ENCODE measurements around the gene CAMKK2.
"Not testable (repeated sequence)": the region's sequence is repeated elsewhere in the genome, so short reads cannot be mapped to it uniquely, and the experiment has no call there.

Gene CAMKK2

DNA sequence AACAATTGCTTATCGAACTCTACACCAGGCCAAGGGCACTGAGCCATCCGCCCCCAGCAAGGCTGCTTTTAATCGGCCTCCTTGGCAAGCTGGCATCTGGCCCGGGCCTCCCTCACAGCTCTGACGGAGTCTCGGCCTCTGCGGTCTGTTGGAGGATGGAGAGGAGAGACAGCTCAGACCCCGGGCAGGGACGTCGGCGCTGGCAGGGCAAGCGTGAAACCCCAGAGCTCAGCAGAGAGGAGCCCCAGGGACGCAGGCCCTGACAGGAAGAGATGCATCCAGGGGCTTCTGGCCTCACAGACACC is 17.5 kb downstream of the CAMKK2 start:
- no peak for DNase-seq (ENCODE audit: low read depth)

DNA sequence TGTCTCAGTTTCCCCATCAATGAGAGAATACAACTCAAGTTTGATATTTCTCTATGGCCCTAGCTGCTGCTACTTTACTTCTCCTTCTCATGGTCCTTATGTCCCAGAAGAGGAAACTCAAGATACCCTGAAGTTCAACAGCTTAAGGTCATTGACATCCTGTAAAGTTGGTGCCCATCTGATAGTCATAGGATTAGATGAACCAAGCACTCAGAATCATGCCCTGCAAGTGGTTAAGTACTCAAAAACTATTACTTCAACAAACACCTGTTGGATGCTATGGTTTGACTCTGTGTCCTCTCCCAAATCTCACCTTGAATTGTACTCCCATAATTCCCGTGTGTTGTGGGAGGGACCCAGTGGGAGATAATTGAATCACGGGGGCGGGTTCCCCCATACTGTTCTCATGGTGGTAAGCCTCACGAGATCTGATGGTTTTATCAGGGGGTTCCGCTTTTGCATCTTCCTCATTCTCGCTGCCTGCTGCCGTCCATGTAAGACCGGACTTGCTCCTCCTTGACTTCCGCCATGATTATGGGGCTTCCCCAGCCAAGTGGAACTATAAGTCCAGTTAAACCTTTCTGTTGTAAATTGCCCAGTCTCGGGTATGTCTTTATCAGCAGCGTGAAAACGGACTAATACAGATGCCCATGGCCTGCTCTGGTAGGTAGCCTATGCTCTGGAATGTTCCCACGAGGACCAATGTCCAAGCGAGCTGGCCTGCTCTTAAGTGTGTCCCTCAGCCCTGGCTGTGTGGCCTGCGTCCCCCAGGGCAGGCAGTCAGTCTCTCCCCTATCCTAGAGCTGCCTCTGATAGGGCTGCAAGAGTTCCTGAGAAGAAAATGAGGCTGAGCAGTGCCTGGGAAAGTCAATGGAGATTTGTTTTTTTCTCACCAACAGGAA is 18.1 kb downstream of the CAMKK2 start:
- no peak for DNase-seq (ENCODE audit: low read depth)

DNA sequence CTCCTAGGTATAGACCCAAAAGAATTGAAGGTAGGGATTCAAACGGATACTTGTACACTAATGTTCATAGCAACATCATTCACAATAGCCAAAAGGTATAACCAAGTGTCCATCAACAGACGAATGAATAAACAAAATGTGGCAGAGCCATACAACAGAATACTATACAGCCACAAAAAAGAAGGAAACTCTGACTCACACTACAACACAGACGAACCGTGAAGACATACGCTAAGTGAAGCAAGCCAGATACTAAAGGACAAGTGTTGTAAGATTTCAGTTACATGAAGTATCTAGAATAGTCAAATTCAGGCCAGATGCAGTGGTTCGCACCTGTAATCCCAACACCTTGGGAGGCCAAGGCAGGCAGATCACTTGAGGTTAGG is 19.1 kb downstream of the CAMKK2 start:
- no peak for DNase-seq (ENCODE audit: low read depth)

DNA sequence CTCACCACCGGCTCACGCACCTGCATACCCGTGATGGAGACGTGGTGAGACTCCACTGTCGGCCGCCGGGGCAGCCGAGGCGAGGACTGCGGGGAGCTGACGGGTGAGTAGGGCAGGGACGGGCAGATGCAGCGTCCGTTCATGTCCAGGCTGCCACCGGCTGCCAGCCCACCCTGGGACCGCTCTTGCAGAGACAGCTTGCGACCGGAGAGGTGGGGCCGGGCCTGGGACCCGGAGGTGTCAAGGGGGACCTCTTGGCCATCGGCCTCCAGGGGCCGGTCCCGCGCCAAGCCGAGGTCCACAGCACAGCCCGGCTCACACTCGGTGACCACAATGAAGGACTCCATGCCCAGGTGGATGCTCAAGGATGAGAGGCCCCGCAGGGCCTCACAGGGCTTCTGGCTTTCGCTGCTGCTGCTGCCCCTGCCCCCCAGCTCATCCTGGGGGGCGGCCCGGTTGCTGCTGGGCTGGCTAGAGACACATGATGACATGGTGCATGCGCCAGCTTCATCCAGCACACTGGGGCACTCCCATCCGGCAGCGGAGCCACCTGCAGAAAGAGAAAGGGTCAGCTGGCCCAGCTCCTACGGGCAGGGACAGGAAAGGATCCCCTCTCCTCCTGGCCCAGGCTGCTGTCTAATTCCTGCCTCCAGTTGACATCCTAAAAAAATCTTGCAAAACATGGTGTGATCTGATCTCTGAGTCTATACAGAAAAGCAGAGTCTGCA is 22.3 kb downstream of the CAMKK2 start:
- DNase-seq (ENCODE audit: low read depth), result no peak

DNA sequence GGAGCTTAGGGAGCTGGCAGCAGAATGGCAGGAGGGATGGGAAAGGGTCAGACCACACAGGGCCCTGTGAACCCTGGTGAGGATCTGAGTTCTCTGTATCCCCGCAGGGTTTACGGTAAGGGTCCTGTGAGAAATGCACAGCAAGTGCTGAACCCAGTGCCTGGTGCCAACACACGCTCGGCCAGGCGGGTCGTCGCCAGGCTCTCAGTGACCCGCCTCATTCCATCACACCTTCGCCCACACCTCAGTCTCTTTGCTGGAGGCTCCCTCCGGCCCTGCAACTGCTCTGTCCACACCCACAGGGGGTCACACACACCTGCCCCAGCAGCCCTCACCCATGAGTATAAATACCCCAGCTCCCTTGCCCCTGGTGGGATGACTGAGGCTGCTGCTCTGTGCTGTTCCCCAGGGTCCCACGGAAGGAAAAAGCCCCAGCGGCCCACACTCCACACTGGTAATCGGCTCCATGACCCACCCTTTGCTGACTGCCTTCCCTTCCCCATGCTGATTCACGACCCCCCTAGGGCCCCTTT is 23.1 kb downstream of the CAMKK2 start:
- no peak for DNase-seq (ENCODE audit: low read depth)

DNA sequence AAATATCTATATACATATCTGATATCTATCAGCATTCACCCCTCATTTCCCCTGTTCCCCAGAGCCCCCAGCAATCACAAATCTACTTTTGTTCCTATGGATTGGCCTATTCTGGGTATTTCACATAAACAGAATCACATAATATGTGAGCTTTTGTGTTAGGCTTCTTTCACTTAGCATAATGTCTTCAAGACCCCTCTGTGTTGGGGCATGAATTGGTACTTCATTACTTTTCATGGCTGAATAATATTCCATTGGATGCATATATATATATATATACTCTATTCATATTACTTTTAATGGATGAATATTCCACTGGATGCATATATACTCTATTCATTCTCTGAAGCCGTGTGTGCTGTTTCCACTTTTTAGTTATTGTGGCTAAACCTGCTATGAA is 28.7 kb downstream of the CAMKK2 start:
- no peak for DNase-seq (ENCODE audit: low read depth)

DNA sequence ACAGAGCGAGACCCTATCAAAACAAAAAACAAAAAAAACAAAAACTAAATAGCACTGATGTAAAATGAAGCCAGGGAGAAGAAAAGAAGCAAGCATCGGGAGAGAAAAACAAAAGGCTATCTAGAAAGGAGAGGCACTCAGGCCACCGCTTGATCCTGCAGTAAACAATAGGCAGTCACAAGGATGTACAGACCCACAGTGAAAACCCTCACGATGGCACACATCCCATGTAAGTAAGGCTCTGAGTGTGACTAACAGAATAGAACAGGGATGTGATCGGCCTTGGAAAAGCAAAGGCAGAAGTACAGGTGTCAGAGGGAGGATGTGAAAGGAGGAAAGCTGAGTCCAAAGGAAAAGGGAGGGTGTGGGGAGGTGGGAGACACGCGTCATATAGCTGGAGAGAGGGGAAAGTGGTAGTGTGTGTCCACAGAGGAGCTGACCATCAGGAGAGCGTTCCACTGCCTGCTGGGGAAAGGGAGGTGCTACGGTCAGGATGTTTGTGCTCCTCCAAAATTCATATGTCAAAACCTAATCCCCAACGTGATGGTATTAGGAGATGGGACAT is 31.5 kb downstream of the CAMKK2 start:
- DNase-seq (ENCODE audit: low read depth), result no peak

DNA sequence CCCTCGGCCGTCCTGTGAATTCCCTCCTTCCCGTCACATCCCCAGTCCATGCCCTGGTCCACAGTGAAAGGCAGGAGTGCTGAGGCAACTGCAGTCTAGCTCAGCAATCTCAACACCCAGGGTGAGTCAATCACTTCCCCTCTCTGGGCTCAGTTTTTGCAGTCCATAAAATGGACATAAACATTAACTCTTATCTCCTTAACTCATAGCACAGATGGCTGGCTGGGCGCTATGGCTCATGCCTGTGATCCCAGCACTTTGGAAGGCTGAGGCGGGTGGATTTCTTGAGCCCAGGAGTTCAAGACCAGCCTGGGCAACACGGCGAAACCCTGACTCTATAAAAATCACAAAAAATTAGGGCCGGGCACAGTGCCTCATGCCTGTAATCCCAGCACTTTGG is 32.4 kb downstream of the CAMKK2 start:
- no peak for DNase-seq (ENCODE audit: low read depth)

DNA sequence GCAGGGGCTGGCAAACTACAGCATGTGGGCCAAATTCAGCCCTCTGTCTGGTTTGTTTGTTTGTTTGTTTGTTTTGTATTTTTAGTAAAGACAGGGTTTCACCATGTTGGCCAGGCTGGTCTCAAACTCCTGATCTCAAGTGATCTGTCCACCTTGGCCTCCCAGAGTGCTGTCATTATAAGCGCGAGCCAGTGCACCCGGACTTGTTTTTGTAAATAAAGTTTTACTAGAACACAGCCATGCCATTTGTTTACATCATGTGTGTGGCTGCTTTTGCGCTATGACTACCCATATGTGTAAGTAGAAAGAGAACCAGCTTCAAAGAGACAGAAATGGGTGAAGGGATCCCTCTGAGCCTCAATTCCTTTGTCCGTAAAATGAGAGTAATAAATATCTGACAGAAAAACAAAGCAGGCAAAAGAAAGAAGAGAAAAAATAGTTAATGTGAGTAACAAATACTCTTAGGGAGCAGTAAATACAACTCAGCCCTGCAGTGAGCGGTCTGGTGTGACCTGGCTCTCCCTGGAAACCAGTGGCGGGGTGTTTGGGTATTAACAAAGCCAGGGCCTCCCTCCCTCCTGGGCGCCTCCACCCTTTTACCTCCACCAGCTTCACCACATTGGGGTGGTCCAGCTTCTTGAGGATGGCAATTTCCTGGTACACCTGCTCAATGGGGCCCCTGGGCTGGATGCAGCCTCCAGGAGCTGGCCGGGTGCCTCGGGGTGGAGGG is 33.1 kb downstream of the CAMKK2 start:
- DNase-seq (ENCODE audit: low read depth), result no peak

DNA sequence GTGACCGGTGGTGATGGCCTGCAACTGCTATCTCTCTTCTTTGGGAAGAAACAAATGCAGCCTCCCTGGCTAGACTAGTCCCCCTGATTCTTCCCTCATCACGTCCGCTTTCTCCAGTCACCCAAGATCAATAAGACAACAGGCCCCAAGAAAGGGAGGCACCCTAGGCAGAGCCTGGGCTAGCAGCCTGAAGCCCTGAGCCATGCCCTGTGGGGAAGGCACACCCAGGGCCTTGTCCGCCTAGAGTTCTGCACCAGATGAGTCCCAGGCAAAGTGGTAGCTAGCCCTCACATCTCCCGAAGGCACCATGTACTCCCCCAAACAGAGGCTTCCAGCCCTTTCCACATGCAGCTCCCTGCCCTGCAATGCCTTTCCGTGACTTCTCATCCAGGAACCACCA is 35.1 kb downstream of the CAMKK2 start:
- no peak for DNase-seq (ENCODE audit: low read depth)

DNA sequence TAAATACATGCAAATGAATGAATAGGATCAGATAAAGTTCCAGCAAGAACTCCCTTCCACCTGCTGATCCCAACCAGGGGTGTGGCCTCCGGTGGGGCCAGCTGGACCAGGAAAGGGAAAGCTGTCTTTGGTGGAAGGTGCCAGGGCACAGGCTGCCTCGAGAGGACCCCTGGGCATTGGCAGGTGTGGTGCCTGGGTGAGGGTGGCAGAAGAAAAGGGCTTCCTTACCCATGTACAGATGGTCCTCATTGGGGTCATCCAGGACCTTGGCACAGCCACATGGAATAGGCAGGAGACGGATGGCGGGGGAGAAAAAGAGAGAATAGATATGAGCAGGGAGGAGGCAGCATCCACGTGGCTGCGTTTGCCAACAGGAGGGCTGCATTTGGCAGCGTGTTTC is 36.4 kb downstream of the CAMKK2 start:
- no peak for DNase-seq (ENCODE audit: low read depth)

DNA sequence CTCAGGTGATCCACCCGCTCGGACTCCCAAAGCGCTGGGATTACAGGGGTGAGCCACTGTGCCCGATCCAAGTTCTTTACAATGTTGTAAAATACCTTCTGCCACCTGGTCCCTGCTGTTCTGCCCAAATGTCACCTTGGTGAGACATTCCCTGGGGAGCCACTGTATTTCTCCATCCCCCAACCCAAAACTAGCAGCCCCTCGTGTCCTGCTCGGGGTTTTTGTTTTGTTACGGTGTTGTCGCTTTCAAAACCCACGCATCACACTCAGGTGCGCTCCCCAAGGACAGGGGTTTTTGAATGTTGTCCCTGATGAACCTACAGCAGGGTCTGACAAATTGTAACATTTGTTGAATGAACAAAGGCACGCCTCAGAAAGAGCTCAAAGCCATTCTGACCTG is 37.4 kb downstream of the CAMKK2 start:
- DNase-seq (ENCODE audit: low read depth), result no peak

DNA sequence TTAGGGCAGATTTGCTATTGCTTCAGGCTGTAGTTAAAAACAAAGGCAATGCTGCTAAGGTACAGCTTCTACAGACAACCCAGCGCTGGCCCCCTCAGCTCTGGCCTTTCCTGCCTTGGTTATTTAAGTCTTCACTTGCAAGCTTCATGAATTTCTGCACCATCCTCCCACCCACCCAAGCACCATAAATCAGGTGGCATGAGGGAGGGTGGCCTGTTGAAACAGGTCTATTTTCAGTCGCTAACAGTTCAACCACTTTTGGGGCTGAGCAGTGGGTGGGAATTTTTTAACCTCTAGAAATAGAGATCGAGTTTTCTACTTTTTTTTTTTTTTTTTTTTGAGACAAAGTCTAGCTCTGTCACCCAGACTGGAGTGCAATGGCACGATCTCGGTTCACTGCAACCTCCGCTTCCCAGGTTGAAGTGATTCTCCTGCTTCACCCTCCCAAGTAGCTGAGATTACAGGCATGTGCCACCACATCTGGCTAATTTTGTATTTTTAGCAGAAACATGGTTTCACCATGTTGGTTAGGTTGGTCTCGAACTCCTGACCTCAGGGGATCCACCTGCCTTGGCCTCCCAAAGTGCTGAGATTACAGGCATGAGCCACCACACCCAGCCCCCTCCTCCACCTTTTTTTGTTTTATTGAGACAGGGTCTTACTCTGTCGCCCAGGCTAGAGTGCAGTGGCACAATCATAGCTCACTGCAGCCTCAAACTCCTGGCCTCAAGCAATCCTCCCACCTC is 38.6 kb downstream of the CAMKK2 start:
- DNase-seq (ENCODE audit: low read depth), result not testable (repeated sequence)

DNA sequence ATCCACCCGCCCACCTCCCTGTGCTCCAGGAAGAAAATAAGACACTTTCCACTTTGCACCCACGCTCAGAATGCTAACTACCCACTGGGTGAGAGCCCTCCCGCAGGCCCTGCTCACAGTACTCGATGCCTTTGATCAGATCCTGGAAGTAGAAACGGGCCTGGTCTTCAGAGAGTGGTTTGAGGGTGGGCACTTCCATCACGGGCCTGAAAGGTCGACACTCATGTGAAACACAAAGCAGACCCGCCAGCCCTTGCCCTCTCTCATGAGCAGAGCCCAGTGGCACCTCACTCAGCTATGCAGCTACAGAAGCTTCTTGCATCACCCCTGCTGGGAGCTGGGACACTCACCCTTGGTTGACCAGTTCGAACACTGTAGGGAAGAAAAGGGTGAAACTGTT is 41.1 kb downstream of the CAMKK2 start:
- no peak for DNase-seq (ENCODE audit: low read depth)

DNA sequence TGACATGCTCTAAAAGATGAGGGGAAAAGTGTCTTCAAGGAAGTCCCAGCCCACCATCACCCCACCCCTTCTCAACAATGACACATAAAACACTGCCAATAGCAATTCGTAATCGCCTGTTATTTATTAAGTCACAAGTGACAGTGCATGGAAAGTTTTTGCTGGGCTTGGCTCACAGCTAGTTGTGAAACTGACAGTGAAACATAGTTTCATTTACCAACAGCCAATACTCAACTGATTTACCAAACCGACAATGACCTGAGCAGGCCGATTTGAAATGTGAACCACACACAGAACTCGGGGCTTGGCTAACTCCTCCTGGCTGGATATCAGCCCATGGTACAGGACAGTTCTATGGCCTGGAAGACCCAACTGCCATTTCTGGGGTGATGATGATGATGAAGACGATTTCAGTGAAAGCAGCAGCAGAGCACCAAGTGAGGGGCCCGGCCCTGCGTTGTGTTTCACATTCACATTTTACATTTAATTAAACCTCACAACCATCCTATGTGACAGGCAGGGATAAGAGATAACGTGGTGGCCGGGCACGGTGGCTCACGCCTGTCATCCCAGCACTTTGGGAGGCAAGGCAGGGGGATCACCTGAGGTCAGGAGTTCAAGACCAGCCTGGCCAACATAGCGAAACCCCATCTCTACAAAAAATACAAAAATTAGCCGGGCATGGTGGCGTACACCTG is 42.7 kb downstream of the CAMKK2 start:
- no peak for DNase-seq (ENCODE audit: low read depth)

DNA sequence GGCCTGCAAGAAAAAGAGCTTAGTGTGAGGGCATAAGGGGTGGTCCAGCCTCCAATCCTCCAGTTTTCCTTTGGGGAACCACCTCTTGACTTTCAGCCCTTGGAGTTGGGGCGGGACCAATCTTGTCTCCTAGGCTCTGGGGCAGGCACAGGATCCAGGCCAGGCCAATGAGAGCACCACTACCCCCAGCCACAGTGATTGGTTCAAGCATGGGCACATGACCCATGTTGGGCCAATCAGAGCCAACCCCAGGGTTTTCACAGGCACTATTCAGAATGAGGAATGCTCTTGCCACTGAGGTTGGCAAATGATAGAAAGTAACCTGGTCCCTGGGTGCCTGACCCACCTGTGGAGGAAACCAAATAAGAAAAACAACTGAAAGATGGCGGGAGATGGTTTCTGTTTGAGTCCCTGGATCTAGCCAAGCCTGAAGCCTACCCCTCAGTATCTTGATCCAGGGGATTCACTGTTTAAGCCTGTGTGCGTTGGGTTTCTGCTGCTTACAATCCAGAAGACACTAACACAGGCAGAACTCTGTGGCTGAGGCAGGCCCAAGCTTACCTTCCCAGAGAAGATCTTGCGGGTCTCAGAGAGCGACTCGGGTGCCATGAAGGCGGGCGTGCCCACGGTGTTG is 43.7 kb downstream of the CAMKK2 start:
- DNase-seq (ENCODE audit: low read depth), result no peak

DNA sequence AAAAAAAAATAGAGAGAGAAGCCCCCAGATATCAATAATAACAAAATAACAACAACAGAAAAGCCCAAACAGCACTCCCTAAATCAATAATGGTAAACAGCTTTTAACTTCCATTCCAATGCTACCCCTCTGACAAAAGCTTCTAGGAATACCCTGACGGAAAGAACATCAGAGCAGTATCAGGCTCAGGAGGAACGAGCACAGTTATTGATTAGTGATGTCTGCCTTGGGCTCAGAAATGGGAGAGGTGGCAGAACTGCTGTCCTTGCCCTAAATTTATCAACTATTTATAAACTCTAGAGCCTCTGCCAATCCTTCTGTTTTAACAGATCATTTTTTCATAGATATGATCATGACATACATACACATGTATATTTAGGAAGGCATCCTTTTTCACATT is 44.7 kb downstream of the CAMKK2 start:
- DNase-seq (ENCODE audit: low read depth), result no peak

DNA sequence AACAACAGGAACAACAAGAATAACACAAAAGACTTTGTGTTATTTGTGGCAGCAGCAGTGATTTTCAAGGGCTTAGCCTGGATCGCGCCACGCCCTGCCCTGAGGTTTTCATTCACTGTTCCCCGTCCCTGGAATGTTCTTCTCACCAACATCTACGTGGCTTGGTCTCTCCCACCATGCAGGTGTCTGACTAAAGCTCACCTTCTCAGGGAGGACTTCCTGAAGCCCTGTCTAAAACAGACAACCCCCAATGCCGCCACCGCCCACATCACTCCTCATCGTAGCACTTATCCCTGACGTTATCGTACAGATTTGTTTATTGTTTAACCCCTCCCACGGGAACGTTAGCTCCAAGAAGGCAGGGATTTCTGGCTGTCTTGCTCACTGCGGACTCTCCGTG is 46.1 kb downstream of the CAMKK2 start:
- no peak for DNase-seq (ENCODE audit: low read depth)

DNA sequence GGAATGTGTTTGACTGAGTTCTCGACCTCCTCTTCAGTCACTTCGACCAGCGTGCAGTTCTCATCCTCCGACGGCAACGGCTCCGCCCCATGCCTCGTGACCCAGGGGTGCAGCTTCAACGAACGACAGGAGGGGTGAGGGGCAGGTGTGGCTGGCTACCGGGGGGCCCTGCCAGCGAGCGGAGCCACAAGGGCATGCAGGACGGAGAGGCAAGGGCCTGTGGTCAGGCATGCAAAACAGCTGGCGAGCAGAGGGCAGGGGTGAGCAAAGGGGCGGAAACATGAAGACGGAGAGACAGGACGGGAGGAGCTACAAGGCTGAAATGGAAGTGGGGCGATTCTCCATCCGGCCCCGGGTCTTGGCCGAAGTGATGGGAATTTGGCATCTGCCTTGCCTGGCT is 47.9 kb downstream of the CAMKK2 start:
- no peak for DNase-seq (ENCODE audit: low read depth)

DNA sequence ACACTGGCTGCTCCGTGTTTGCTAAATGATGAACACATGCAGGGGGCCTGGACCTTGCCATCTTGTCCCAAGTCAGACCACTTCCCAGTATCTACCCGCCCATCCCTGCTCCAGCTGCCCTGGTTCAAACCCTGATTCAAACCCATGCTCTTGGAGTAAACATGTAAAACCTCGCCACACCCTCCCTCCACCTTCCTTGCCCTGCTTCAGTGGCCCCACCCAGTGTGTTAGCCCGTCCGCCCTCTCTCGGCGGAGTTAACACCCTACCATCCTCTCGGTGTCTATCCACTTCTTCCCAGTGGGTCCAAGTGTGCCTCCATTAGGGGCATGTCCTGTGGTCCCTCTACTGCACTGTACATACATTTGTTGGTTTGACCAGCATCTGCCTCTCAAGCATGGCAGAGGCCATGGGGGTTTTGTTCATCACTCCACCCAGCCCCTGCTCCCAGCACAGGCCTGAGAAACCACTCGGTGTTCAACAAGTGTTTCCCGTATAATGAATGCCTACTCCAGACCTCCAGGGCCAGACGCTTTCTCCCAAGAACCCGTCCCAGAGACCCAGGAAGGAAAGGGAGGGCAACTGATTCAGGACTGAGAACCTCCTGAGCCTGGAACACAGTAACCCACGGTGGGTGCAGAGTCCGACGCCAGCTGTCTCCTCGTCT is 49.5 kb downstream of the CAMKK2 start:
- DNase-seq (ENCODE audit: low read depth), result no peak
